B cell (primary cell): ENCODE results near the gene CDC20B. TPM values are rescaled to one million over a fixed set of nuclear protein-coding genes. Genes with fewer than 3 reads are reported as not detected.
A peak's percentile ranks its signal among the peaks of the same experiment; 100 is the strongest.

Experiments used
- ATAC-seq: fragments of 200-7000 bp; cut with Tn5 transposase; one replicate; pipeline ENCODE4 v1.10.0; 2021; ENCODE audit warnings: low read depth, mild to moderate bottlenecking, moderate number of reproducible peaks, moderate library complexity
- CTCF ChIA-PET: fragments of 350-600 bp; sonication (Branson Sonifier 250); formaldehyde crosslinking; loops from one replicate; lab custom pipeline; 2021; ENCODE audit warnings: antibody characterized with exemption, inconsistent platforms; lab: Charles Lee
- POLR2A ChIA-PET: fragments of 350-600 bp; sonication (Branson Sonifier 250); formaldehyde crosslinking; loops from one replicate; lab custom pipeline; 2021; ENCODE audit warnings: antibody characterized with exemption; lab: Charles Lee
- DNase-seq: peaks from one replicate; pipeline ENCODE4 v3.0.0; 2013
- H2AFZ ChIP-seq: 2 replicates; pipeline ENCODE4 v1.6.1; 2012; ENCODE audit warnings: mild to moderate bottlenecking, low read depth, low read length; ENCODE audit not compliant: insufficient read depth, poor library complexity, severe bottlenecking
- H3K27ac ChIP-seq, 2 donors: 1 replicate in 1 of 2; 2 replicates in 1 of 2; pipeline ENCODE4 v1.5.1; 2012 to 2013; ENCODE audit warnings: low read length in 2 of 2, mild to moderate bottlenecking in 2 of 2, moderate library complexity in 1 of 2
- H3K27me3 ChIP-seq, 4 experiments: fragments of 200-600 bp in 1 of 4; sonication (generic) in 1 of 4; replicated peaks in 1 of 4; 1 replicate in 2 of 4; 2 replicates in 2 of 4; pipeline versions ENCODE4 v1.6.1 to v1.7.0; 2013 to 2016; ENCODE audit warnings: low read length in 3 of 4, mild to moderate bottlenecking in 2 of 4, mixed read lengths in 1 of 4, moderate library complexity in 1 of 4; ENCODE audit not compliant: insufficient read depth in 4 of 4, control insufficient read depth in 3 of 4; ENCODE audit errors: control extremely low read depth in 1 of 4
- H3K36me3 ChIP-seq, 2 experiments: replicated peaks in 1 of 2; 1 replicate in 1 of 2; 2 replicates in 1 of 2; pipeline versions ENCODE4 v1.6.1 to v1.7.1; 2013; ENCODE audit warnings: low read length in 1 of 2; ENCODE audit not compliant: insufficient read depth in 2 of 2, control insufficient read depth in 1 of 2; ENCODE audit errors: control extremely low read depth in 1 of 2, extremely low read depth in 1 of 2
- H3K4me1 ChIP-seq, 2 donors: fragments of 200-600 bp in 1 of 2; sonication (generic) in 1 of 2; 1 replicate in 1 of 2; 2 replicates in 1 of 2; pipeline versions ENCODE4 v1.5.1 to v1.6.1; 2013 to 2017; ENCODE audit warnings: low read length in 2 of 2; ENCODE audit not compliant: control insufficient read depth in 2 of 2, insufficient read depth in 2 of 2
- H3K4me2 ChIP-seq: replicated peaks from 2 replicates; pipeline ENCODE3; 2012; ENCODE audit warnings: mild to moderate bottlenecking, low read depth, low read length; ENCODE audit not compliant: poor library complexity, severe bottlenecking
- H3K4me3 ChIP-seq, 5 experiments: fragments of 200-600 bp in 1 of 5; sonication (generic) in 1 of 5; 1 replicate in 3 of 5; 2 replicates in 2 of 5; pipeline versions ENCODE4 v1.5.1 to v1.7.0; 2011 to 2016; ENCODE audit warnings: low read length in 4 of 5, mild to moderate bottlenecking in 4 of 5, low read depth in 2 of 5, control low read depth in 1 of 5, moderate library complexity in 1 of 5; ENCODE audit not compliant: insufficient read depth in 1 of 5; ENCODE audit errors: control extremely low read depth in 1 of 5, extremely low read depth in 1 of 5
- H3K79me2 ChIP-seq: fragments of 200-600 bp; sonication (generic); one replicate; pipeline ENCODE4 v1.6.0; 2016; ENCODE audit warnings: low read length; ENCODE audit not compliant: control insufficient read depth, insufficient read depth
- H3K9ac ChIP-seq: fragments of 200-600 bp; sonication (generic); 2 replicates; pipeline ENCODE4 v1.6.1; 2017; ENCODE audit warnings: mild to moderate bottlenecking, low read length, moderate library complexity
- H3K9me3 ChIP-seq, 3 donors: one replicate each; pipeline versions ENCODE4 v1.6.1 to v1.7.1; 2013; ENCODE audit warnings: low read length in 2 of 3; ENCODE audit not compliant: control insufficient read depth in 2 of 3, insufficient read depth in 1 of 3; ENCODE audit errors: control extremely low read depth in 1 of 3
- H4K20me1 ChIP-seq: 2 replicates; pipeline ENCODE4 v1.6.0; 2012; ENCODE audit warnings: mild to moderate bottlenecking, low read length; ENCODE audit not compliant: insufficient read depth, control insufficient read depth, poor library complexity, severe bottlenecking
- H3K27ac Mint-ChIP-seq: one replicate; pipeline ENCODE4 v1.8.0; 2021; ENCODE audit warnings: mixed read lengths
- H3K27me3 Mint-ChIP-seq: one replicate; pipeline ENCODE4 v1.8.0; 2021; ENCODE audit warnings: mixed read lengths
- H3K4me1 Mint-ChIP-seq: one replicate; pipeline ENCODE4 v1.8.0; 2021; ENCODE audit warnings: mixed read lengths
- H3K4me3 Mint-ChIP-seq: one replicate; pipeline ENCODE4 v1.8.0; 2021; ENCODE audit warnings: mixed read lengths
- H3K9me3 Mint-ChIP-seq: one replicate; pipeline ENCODE4 v1.8.0; 2022; ENCODE audit warnings: mixed read lengths; ENCODE audit not compliant: insufficient read depth
- EZH2 ChIP-seq: IDR thresholded peaks from 2 replicates; pipeline ENCODE4 v1.6.1; 2012; ENCODE audit warnings: borderline replicate concordance, low read depth, mild to moderate bottlenecking, moderate library complexity, low read length; ENCODE audit not compliant: insufficient read depth, poor library complexity, severe bottlenecking
- WGBS: methylation state at CpG from one replicate; pipeline ENCODE4 v1.1.5; 2013; ENCODE audit warnings: missing lambda C conversion rate; ENCODE audit not compliant: insufficient coverage; 5-methylcytosine and 5-hydroxymethylcytosine counted together
- intact Hi-C: fragments of 100-400 bp; cut with micrococcal nuclease; formaldehyde crosslinking; loops from one replicate; pipeline ENCODE4 v1.10.0; 2022
- polyA minus RNA-seq: library from RNA; depleted of rRNA, polyadenylated mRNA; stranded (reverse); fragments of >200 nt; gene quantifications from 2 replicates; pipeline ENCODE4 v1.2.3, GENCODE V29; 2012
- polyA plus RNA-seq: library from polyadenylated mRNA; depleted of rRNA; stranded (reverse); fragments of >200 nt; gene quantifications from 2 replicates; pipeline ENCODE4 v1.2.3, GENCODE V29; 2012
- total RNA-seq, 2 donors: library from RNA; stranded (reverse); fragments of 120-200 nt in 1 of 2; gene quantifications; 1 replicate in 1 of 2; 2 replicates in 1 of 2; pipeline versions ENCODE4 v1.2.3 to v1.2.4, GENCODE V29; 2013 to 2022
- TF ChIP-seq, protein P1 (sequence below): fragments of 200-600 bp; IDR thresholded peaks from one replicate; pipeline ENCODE4 v1.8.0; 2022; ENCODE audit warnings: antibody characterized with exemption, mild to moderate bottlenecking

Gene CDC20B, protein sequence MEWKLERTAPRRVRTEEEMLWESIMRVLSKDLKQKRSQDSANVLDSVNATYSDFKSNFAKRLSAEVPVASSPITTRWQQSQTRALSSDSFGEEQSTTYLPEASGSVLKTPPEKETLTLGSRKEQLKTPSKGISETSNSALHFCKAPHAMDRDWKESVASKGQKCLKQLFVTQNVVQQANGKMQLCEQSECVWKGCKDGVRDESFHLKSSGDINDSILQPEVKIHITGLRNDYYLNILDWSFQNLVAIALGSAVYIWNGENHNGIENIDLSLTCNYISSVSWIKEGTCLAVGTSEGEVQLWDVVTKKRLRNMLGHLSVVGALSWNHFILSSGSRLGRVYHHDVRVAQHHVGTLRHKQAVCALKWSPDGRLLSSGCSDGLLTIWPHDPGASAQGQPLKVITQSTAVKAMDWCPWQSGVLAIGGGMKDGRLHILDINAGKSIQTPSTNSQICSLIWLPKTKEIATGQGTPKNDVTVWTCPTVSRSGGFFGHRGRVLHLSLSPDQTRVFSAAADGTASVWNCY
- total RNA-seq (not detected in 2 replicates), polyA plus RNA-seq (0.09 TPM in 1 of 2 replicates, not detected in the other), polyA minus RNA-seq (not detected in 2 replicates)
- not detected for total RNA-seq (2013)

DNA sequence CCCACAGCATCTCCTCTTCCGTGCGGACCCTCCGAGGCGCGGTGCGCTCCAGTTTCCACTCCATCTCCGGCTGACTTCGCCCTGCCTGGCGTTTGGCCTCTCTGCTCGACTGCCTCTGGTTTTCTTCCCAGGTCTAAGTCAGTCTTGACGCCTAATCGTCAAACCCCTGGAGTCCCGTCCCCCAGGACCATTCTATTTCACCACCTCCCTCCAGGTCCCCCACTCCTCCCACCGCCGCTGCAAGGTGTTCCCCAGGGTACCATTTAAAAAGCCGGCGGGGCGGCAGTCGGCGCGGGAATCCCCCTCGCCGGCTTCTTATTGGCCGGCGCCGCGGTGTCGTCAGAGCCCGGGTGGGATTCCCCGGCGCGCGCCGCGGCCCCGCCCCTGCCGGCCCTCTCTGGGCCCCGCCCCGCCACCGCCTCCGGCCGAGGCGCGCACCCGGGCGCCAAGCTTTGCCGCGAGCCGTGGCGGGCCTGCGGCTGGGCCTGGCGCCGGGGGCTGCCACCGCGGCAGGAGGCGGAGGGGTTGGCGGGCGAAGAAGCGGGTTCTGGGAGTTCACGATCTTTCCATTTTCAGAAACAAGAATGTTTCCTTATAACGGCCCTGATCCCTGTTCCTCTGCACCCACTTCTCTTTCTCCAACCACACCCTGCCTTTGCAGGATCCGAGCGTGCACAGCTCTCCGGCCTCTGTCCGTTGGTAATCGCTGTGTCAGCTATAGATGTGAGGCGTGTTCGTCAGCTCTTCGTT lies at the start of gene CDC20B:
TSS of gene CDC20B (minus strand) at position 241 of the 750 bp plus-strand sequence. CDS start at position 64, 177 bp downstream.
- under 1% methylated on average over 63 of the region's 69 CpGs for WGBS
- Histone ChIP-seq H3K9ac (peak within 1 kb of the TSS; percentile 77), H3K4me1 (peaks cover 33 to 37% of the 10 kb centered on the region in 2 donors), H4K20me1 (no peaks in the 10 kb centered on the region), H3K79me2 (no peaks in the 10 kb centered on the region), H3K4me3 (peak within 1 kb of the TSS; percentile 44 to 77 (median 57)), H3K4me2 (peak within 1 kb of the TSS; percentile 99), H3K27ac (no peak within 1 kb of the TSS), H3K36me3 (no peaks in the 10 kb centered on the region), H3K9me3 (peaks cover 0 to 11% (median 5%) of the 10 kb centered on the region in 3 donors), H3K27me3 (peaks cover 3 to 56% (median 47%) of the 10 kb centered on the region in 4 experiments), H2AFZ (peak within 1 kb of the TSS; percentile 71)
- POLR2A ChIA-PET: interaction anchor here (0.6 kb wide), 1 partner anchor 862 kb away, joined by 4 read pairs; no protein-coding TSS in a partner anchor
- DNase-seq (peak; percentile 91), ATAC-seq (peak; percentile 88)
- intact Hi-C loops: loop anchor here (1.0 to 5.0 kb wide), 8 partner anchors 60 to 1028 kb away; partner anchors contain the start of genes ARL15, CCNO, DHX29 and IL6ST
- Mint-ChIP-seq H3K9me3 (peaks cover 2% of the 10 kb centered on the region), H3K27me3 (peaks cover 57% of the 10 kb centered on the region), H3K4me1 (peaks cover 34% of the 10 kb centered on the region), H3K4me3 (peak within 1 kb of the TSS; percentile 91), H3K27ac (peak within 1 kb of the TSS; percentile 32)
- TF ChIP-seq EZH2: no peak
- TF ChIP-seq, protein P1, sequence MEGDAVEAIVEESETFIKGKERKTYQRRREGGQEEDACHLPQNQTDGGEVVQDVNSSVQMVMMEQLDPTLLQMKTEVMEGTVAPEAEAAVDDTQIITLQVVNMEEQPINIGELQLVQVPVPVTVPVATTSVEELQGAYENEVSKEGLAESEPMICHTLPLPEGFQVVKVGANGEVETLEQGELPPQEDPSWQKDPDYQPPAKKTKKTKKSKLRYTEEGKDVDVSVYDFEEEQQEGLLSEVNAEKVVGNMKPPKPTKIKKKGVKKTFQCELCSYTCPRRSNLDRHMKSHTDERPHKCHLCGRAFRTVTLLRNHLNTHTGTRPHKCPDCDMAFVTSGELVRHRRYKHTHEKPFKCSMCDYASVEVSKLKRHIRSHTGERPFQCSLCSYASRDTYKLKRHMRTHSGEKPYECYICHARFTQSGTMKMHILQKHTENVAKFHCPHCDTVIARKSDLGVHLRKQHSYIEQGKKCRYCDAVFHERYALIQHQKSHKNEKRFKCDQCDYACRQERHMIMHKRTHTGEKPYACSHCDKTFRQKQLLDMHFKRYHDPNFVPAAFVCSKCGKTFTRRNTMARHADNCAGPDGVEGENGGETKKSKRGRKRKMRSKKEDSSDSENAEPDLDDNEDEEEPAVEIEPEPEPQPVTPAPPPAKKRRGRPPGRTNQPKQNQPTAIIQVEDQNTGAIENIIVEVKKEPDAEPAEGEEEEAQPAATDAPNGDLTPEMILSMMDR: no peak
- CTCF ChIA-PET: interaction anchor here (0.8 to 1.3 kb wide), 5 partner anchors 60 to 1028 kb away, joined by 3 to 8 read pairs (median 5); partner anchors contain the start of gene CCNO
